GM23338 (cell line): ENCODE data around the gene SLC17A8.
"Not testable (repeated sequence)": the region's sequence is repeated elsewhere in the genome, so short reads cannot be mapped to it uniquely, and the experiment has no call there.

Source experiments
- CTCF ChIP-seq, 2 experiments: fragments of 200-600 bp in 1 of 2; sonication (generic) in 1 of 2; conservative IDR thresholded peaks; 2 replicates each; pipeline versions ENCODE4 v1.5.1 to v1.6.1; 2016 to 2017; ENCODE audit warnings: antibody characterized with exemption in 2 of 2, low read depth in 2 of 2, mild to moderate bottlenecking in 2 of 2, moderate library complexity in 1 of 2
- EZH2 ChIP-seq: fragments of 200-600 bp; sonication (generic); IDR thresholded peaks from one replicate; pipeline ENCODE4 v1.8.0; 2017; ENCODE audit warnings: antibody characterized with exemption, mild to moderate bottlenecking, low read depth; ENCODE audit not compliant: unreplicated experiment
- EZH2phosphoT487 ChIP-seq: fragments of 200-600 bp; sonication (generic); IDR thresholded peaks from one replicate; pipeline ENCODE4 v1.8.1; 2018; ENCODE audit warnings: antibody characterized with exemption; ENCODE audit not compliant: unreplicated experiment
- JUNB ChIP-seq: IDR thresholded peaks from one replicate; pipeline ENCODE4 v1.6.1; 2016; ENCODE audit warnings: antibody characterized with exemption; ENCODE audit not compliant: unreplicated experiment
- POLR2AphosphoS5 ChIP-seq: IDR thresholded peaks from 2 replicates; pipeline ENCODE4 v1.6.1; 2016; ENCODE audit warnings: antibody characterized with exemption, low read depth
- REST ChIP-seq: IDR thresholded peaks from one replicate; pipeline ENCODE4 v1.6.1; 2018; ENCODE audit warnings: antibody characterized with exemption; ENCODE audit not compliant: unreplicated experiment
- ZNF114 ChIP-seq: fragments of 250-450 bp; sonication (Bioruptor Pico); IDR thresholded peaks from 2 replicates; pipeline ENCODE4 v1.5.0; 2020; ENCODE audit warnings: mild to moderate bottlenecking, moderate library complexity
- ZNF462 ChIP-seq: fragments of 250-450 bp; sonication (Bioruptor Pico); IDR thresholded peaks from 2 replicates; pipeline ENCODE4 v1.5.0; 2020; ENCODE audit warnings: mild to moderate bottlenecking, moderate library complexity

- not testable (repeated sequence) for TF ChIP-seq CTCF (conservative IDR thresholded peaks at IDR 0.05; ENCODE audit: low read depth in 2 of 2); POLR2AphosphoS5; EZH2; REST; EZH2phosphoT487; JUNB; ZNF462 (CRISPR knock-in tag); ZNF114 (CRISPR knock-in tag)
Observed at GRCh38 chr12:100308138-100308537, 48.7 kb upstream of the SLC17A8 start.
